Measurements from ENCODE around the gene ABCB8. TPM values are rescaled to one million over a fixed set of nuclear protein-coding genes. Genes with fewer than 3 reads are reported as not detected.
"Not testable (repeated sequence)": the region's sequence is repeated elsewhere in the genome, so short reads cannot be mapped to it uniquely, and the experiment has no call there.

Gene ABCB8
- total and polyA plus RNA-seq, 12 donors: 16.7 to 42.2 (median 24.6) TPM

GRCh38 chr7:151038951-151039849 lies 10.9 kb downstream of the ABCB8 start:
- H3K4me1 ChIP-seq: peaks cover 10 to 33% (median 22%) of the 10 kb centered on the region in 9 donors
- peak overlapping the region in 6 of 10 donors; percentile 30 to 61 (median 36) for H3K27ac ChIP-seq
- 43 to 49% methylated on average over 12 of the region's 12 CpGs for WGBS, 2 donors
- TF ChIP-seq, protein P1, sequence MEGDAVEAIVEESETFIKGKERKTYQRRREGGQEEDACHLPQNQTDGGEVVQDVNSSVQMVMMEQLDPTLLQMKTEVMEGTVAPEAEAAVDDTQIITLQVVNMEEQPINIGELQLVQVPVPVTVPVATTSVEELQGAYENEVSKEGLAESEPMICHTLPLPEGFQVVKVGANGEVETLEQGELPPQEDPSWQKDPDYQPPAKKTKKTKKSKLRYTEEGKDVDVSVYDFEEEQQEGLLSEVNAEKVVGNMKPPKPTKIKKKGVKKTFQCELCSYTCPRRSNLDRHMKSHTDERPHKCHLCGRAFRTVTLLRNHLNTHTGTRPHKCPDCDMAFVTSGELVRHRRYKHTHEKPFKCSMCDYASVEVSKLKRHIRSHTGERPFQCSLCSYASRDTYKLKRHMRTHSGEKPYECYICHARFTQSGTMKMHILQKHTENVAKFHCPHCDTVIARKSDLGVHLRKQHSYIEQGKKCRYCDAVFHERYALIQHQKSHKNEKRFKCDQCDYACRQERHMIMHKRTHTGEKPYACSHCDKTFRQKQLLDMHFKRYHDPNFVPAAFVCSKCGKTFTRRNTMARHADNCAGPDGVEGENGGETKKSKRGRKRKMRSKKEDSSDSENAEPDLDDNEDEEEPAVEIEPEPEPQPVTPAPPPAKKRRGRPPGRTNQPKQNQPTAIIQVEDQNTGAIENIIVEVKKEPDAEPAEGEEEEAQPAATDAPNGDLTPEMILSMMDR (IDR thresholded peaks at IDR 0.05): no peak
- H3K27me3 ChIP-seq: no peaks in the 10 kb centered on the region
- H3K4me3 ChIP-seq: no peak overlapping the region
- ATAC-seq (peak in 7 of 8 donors; percentile 41 to 88 (median 68)), DNase-seq (peak; percentile 65 to 70)
- H3K9me3 ChIP-seq: no peaks in the 10 kb centered on the region
- peaks cover 0 to 63% (median 12%) of the 10 kb centered on the region in 9 donors for H3K36me3 ChIP-seq
- intact Hi-C loops (cut with DNase I): loop anchor here in 2 of 10 donors (10.0 kb wide), 1 partner anchor 66 kb away; no protein-coding TSS in a partner anchor

DNA sequence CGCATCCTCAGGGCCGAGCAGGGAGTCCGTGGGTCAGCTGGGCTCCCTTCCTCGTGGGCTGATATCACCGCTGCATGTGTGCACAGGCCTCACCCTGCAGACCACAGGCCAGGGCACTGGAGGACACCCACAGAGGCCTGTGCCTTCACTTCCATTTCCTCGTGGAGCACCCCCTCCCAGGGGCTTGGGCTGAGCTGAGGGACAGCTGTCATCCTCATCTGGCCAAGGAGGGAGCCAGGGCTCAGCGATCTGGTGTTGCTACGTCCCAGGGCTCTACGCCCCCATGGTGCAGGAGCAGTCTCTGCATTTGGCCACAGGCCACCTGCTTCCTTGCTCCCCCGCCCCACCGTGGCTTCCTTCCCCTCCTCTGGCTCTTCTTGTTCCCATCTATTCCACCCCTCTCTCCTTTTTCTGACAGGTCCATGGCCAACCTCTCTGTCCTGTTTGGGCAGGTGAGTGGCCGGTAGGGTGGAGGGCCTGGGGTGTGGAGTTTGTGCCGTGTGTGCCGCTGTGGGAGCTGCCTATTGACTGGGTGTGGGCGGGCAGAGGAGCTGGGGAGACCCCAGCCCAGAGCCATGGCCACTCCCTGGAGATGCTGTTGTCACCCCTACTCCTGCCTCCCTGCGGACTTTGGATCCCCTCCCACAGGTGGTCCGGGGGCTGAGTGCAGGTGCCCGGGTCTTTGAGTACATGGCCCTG lies 11.7 kb downstream of the ABCB8 start:
- no peak overlapping the region for H3K4me3 ChIP-seq
- peaks cover 10 to 27% (median 19%) of the 10 kb centered on the region in 9 donors for H3K4me1 ChIP-seq
- H3K27me3 ChIP-seq: no peaks in the 10 kb centered on the region
- ATAC-seq (peak in 3 of 8 donors; percentile 11 to 20 (median 18)), DNase-seq (no peak)
- intact Hi-C loops (cut with DNase I): loop anchor here in 3 of 10 donors (10.0 kb wide), 1 partner anchor 65 kb away; no protein-coding TSS in a partner anchor
- 66 to 72% methylated on average over 18 of the region's 18 CpGs for WGBS, 2 donors
- H3K36me3 ChIP-seq: peaks cover 0 to 63% (median 12%) of the 10 kb centered on the region in 9 donors
- H3K9me3 ChIP-seq: no peaks in the 10 kb centered on the region
- peak overlapping the region in 4 of 10 donors; percentile 2 to 61 (median 45) for H3K27ac ChIP-seq
- TF ChIP-seq, protein P1 (IDR thresholded peaks at IDR 0.05): no peak

GRCh38 chr7:151040616-151041375 lies 12.5 kb downstream of the ABCB8 start:
- DNase-seq (no peak), ATAC-seq (no peak)
- H3K9me3 ChIP-seq: no peaks in the 10 kb centered on the region
- TF ChIP-seq, protein P1 (IDR thresholded peaks at IDR 0.05): no peak
- H3K4me3 ChIP-seq: no peak overlapping the region
- H3K4me1 ChIP-seq: peaks cover 10 to 22% (median 16%) of the 10 kb centered on the region in 9 donors
- 93 to 94% methylated on average over 28 to 30 of the region's 30 CpGs for WGBS, 2 donors
- no peaks in the 10 kb centered on the region for H3K27me3 ChIP-seq
- intact Hi-C loops (cut with DNase I): loop anchor here in 1 of 10 donors (10.0 kb wide), 1 partner anchor 64 kb away; no protein-coding TSS in a partner anchor
- no peak overlapping the region for H3K27ac ChIP-seq
- peaks cover 0 to 63% (median 9%) of the 10 kb centered on the region in 9 donors for H3K36me3 ChIP-seq

GRCh38 chr7:151043449-151043848 lies 15.2 kb downstream of the ABCB8 start:
- not testable (repeated sequence) for DNase-seq, ATAC-seq, H3K9me3 ChIP-seq, H3K4me3 ChIP-seq, H3K27ac ChIP-seq, H3K27me3 ChIP-seq
- WGBS, 2 donors: 87 to 89% methylated on average over 10 of the region's 10 CpGs
- intact Hi-C loops (cut with DNase I): loop anchor here in 1 of 10 donors (10.0 kb wide), 1 partner anchor 61 kb away; no protein-coding TSS in a partner anchor
- peaks cover 12 to 25% (median 18%) of the 10 kb centered on the region in 9 donors for H3K4me1 ChIP-seq
- H3K36me3 ChIP-seq: peaks cover 0 to 52% (median 0%) of the 10 kb centered on the region in 9 donors
